GM18873 (cell line): ENCODE results near the gene DPYD.

Source experiments
- ATAC-seq: cut with Tn5 transposase; IDR thresholded peaks from one replicate; pipeline ENCODE4 v1.9.1; 2021; ENCODE audit warnings: mild to moderate bottlenecking, moderate library complexity, moderate number of reproducible peaks; ENCODE audit not compliant: unreplicated experiment, low FRiP score

Gene DPYD

DNA sequence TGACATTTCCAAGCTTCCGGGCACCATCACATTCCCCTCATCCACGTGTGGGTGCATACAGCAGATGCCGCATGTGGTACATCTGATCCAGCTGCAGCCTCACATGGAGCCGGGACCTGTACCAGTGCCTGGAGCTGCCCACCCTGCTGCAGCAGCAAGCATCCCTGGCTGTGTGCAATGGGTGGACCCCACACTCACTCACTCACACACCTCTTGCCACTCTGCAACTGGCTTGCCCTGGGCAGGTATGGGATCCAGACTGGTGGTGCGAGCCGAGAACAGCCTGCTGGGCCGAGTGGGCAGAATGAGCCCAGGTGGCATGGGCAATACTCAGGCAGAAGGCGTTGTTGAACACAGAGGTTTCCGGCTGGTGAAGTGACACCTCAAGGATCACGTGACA, 75.0 kb downstream of the DPYD start:
- no peak for ATAC-seq

DNA sequence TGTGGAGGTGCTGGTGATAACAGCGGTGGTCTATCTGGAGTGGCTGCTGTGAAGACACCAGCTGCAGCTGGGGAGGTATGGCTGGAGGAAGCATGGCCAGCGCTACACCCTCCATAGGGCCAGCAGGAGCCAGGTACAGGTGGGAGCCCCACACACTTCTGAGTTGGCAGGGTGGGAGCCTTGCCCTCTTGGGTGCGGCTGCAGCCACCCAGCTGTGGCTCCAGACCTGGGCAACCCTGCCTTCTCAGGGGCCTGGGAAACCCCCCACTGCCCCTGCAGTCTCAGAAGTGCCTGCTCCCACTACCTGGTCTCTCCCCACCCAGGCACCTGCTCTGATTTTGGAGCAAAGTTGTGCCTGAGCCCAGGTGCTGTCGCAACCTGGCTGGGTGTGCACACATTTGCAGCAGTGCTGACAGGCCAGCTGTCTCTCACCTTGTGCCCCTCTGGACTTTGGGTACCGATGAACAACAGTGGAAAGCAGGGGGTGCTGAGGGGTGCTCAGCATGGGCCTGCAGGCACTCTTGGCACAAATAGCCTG, 76.2 kb downstream of the DPYD start:
- no peak for ATAC-seq

DNA sequence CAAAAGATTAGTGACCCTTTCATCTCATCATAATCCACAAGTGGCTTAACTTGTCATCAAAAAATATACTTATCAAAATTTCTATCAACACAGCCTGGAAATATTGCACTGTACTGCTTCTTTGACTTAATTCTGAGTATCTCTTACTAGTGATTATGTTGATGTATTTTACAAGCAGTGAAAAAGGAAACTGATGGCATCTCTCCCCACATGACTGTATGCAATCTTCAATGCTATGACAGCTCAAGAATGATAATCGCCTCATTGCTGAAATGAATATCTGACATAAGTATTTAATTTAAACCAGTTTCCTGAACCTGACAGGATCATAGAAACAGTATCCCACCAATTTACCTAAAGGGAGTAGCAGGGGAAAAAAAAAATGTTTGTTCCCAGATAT, 79.5 kb downstream of the DPYD start:
- no peak for ATAC-seq

DNA sequence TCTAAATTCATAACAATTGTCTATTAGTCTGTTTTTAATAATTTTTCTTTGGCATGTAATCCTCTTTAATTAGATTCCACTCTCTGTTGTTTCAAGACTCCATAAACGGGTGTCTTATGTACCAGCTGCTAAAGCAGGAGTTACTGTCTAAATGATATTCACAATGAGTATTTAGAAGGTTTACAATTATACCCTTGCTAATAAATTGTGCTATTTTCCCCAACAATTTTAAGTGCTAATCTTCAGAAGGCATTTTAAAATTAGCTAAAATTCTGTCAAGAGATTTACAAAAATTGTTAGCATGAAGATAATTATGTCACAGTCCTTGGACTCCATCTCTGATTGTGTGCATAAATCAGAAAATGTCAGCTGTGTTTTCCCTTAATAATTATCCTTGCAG, 83.7 kb downstream of the DPYD start:
- no peak for ATAC-seq

DNA sequence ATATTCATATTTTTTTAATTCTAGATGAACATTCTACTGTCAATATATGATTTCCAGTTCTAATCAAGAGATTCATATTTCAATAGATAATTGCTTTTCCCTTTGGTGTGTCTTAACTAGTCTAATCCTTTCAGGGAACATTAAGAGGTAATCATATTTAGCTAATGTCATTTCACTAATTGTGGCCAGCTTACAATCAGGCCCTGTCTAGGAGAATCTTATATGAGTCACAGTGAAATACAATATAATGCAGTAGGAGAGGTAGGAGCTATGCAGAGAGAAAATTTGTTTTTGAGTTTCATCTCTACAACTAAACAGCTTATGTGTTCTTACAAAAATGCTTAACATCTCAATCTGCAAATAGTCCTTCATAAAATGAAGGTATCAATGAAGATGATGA, 85.9 kb downstream of the DPYD start:
- ATAC-seq = no peak

DNA sequence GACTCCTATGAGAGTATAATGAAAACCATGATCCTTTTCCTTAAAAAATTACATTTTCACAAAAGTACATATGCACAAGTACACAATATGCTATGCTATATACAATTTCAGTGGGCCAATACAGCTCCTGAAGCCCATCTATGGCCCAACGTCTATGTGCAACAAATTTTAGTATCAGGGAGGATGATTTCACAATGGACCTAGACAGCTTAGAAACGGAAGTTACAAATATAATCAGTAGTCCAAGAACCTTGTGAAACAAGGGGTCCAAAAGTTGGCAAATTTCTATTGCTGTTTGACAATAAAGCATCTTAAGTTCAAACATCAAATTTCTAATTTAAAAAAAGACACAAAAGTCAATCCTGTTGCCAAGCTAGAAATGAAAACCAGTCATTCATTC, 87.0 kb downstream of the DPYD start:
- no peak for ATAC-seq

DNA sequence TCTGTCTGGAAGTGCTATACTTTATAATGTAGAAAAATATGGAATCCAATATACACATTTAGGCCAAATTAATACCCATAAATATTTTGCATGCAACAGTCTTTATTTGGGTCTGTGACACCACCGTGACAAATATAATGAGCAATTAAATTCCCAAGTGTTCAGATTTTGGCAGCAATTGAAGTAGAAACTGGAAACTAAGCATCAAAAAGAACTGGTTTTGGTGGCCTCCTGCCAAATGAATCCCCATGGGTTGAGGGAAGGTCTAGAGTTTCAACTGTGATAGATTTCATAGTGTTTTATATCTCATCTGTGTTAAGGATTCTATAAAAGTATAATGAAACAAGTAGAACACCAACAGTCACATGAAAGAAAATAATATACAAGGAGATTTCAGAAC, 88.4 kb downstream of the DPYD start:
- ATAC-seq = no peak

DNA sequence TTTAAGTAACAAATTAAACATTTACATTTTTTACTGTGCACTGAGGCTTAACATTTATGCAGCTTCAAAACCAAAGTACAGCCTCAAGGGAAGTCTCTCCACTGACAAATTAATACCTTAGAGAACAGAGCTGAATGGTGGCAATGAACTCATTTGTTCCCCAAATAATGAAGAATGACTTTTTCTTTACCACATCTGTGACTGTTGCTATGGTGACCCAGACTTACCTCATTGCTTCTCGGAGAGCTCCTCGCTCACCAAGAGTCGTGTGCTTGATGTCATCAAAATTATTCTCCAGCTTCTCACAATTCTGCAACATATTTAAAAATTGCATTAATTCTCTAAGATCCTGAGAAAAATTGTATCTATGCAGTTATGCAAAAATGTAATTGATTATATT, 92.9 kb downstream of the DPYD start:
- no peak for ATAC-seq

DNA sequence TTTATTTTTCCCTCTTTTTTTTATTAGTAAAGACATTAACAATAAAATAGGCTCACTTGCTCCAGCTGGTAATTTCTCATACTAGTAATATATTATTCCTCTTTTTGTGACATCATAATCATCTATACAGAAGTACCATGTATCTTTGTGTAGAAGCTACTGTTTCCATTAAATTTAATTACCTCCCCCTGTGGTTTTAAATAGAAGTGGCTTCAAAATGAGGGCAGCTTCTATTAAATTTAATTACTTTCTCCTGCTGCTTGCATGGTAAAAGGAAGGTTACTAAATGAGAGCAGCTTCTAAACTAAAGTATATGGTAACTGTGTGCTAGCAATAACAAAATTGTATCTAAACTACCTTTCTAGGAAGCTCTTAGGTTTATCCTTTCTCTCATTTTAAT, 94.0 kb downstream of the DPYD start:
- no peak for ATAC-seq

DNA sequence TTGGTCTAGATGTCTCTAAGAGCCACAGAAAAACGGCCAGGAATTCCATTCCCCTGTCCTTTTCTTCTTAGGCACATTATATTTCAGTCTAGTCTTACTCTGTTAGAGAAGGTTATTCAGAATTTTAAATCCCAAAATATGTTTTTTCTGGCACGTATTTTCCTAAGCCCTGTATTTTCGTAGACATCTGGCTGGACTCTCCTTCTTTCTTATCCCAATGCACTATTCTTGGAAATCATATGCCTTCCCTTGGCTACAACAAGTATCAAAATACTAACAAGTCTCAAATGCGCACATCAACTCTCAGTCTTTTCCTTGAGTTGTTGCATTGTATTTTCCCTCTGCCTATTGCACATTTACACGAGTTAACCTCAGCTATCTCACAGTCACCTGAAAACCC, 96.2 kb downstream of the DPYD start:
- no peak for ATAC-seq

DNA sequence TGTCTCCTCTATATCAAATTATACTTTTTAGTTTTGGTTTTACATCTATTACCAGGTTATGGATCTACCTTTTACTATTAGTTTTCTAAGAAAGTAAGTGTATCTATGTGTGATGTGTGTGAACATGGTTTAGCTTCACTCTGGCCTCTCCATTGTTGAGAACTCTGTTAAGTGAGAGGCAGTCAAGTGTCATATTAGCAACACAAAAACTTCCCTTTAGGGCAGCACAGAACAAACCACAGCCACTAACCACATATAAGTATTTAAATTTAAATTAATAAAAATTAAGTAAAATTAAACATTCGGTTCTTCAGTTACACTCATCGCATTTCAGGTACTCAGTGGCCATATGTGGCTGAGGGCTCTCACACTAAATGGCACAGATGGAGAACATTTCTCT, 96.6 kb downstream of the DPYD start:
- ATAC-seq = no peak

DNA sequence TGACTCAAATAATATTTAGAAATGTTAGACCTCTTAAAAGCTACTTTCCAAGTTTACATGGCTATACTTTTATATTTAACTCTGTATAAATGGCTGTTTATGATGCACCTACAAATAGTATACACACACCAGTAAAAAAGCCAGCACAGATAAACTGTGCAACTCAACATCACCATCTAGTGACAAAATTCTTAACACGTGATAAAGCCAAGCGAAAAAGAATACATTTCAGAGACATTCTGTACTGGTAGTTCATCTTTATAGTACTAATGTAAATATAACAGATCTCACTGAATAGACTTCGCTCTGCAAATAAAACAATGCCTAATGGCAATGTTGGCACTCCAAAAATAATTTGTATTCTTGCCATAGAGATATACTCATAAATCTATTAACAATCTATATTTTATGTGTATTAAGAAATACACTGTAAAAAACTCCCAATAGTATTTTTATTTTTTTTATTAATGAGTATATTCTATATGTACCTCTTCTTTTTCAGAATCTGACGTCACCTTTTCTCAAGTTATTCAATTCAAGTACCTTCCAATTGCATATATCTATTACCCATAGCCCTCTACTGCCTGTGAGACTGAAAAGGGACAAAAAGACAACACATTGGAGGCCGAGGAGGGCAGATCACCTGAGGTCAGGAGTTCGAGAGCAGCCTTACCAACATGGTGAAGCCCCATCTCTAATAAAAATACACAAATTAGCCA, 100.2 kb downstream of the DPYD start:
- no peak for ATAC-seq

DNA sequence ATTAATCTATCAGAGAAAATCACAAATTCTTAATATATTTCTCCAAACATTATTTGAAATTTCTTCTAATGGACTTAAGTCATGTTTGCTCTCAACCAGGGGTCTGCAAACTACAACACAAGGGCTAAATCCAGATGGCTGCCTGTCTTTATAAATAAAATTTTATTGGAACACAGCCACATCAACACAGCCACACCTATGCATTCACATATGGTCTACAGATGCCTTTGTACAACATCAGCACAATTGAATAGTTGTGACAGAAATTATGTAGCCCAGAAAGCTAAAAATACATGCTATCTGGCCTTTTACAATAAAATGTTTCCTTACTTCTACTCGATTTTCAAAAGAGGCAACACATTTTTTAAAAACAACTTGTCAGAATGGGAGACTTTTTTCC, 103.9 kb downstream of the DPYD start:
- no peak for ATAC-seq

DNA sequence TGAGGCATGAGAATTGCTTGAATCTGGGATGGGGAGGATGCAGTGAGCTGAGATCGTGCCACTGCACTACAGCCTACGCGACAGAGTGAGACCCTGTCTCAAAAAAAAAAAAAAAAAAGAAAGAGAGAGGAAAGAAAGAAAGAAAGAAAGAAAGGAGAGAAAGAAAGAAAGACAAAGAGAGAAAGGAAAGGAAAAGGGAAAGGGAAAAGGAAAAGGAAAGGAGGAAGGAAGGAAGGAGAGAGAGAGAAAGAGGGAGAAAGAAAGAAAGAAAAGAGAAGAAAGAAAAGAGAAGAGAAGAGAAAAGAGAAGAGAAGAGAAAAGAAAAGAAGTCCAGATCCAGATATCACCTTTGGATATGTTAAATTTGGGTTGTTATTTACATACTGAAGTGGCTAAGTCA, 106.0 kb downstream of the DPYD start:
- ATAC-seq = no peak

DNA sequence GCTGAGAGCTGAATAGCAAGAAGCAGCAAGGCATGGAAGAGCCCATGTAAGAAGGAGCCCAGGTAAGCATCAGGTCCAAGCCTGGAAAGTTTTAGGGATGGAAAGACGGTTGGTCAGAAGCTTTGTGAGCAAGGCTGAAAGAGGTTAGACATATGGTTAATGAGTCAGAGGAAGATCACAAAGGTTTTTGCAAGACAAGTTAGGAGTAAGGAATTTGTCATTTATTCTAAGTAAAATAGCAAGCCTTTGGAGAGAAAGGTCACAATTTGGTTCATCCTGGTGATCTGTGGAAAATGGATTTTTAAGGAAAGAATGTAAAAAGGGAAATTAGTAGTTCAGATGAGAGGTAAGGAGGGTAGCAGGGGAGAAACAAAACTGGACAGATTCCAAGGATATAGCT, 106.7 kb downstream of the DPYD start:
- ATAC-seq = no peak

DNA sequence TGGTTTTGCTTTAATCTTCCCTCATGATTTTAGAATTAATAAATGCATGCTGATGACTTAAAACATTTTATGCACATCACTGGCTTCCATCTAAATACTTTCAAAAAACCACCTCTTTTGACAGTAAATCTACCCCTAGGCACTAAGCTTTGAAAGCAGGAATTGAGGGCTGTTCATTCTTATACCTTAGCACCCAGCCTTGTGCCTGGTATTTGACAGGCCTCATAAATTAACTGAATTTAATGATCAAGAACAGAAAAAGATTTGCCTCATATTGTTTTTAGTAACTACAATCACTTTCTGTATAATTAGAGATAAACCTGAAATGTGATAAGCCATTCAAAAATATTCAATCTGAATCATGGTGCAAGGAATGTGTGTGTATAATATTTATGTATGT, 108.8 kb downstream of the DPYD start:
- ATAC-seq = no peak

DNA sequence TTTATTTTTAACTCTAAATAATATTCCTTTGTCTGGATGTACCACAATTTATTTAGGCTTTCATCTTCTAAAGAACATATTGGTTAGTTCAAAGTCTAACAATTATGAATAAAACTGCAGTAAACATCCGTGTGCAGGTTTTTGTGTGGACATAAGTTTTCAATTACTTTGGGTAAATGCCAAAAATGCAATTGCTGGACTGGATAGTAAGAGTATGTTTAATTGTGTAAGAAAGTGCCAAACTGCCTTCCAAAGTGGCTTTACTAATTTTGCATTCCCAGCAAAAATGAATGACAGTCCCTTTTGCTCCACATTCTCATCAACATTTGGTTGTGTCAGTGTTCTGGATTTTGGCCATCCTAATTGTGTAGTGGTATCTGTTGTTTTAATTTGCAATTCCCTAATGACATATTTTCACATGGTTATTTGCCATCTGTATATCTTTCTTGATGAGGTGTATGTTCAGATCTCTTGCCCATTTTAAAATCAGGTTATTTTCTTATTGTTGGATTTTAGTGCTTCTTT, 113.8 kb downstream of the DPYD start:
- no peak for ATAC-seq

DNA sequence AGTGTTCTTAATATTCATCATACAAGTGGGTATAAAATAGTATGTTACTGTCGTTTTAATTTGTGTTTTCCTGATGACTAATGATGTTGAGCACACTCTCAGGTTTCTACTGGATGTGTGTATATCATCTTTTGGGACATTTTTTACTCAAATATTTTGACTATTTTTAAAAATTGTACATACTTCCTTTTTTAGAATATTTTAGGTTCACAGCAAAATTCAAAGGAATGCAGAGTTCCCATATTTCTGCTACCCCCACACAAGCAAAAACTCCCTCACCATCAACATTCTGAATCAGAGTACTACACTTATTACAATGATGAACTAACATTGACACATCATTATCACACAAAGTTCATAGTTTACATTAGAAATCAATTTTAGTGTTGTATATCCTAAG, 114.5 kb downstream of the DPYD start:
- ATAC-seq = no peak

DNA sequence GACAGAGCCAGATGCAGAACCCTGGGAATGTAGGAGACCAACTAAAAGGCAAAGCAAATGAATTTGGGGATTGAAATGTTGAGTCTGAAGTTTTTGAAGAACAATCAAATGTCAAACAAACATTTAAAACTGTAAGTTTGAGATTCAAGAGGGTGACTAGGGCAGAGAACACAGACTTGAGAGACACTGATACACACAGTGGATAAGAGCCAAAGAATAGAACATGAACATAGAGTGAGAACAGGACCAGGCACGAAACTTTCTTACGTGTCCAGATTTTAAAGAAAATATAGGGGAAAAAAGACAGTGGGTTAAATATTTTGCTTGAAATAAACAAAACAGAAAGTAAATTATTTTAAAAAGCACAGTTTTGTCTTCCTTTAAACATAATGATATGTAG, 115.7 kb downstream of the DPYD start:
- no peak for ATAC-seq

DNA sequence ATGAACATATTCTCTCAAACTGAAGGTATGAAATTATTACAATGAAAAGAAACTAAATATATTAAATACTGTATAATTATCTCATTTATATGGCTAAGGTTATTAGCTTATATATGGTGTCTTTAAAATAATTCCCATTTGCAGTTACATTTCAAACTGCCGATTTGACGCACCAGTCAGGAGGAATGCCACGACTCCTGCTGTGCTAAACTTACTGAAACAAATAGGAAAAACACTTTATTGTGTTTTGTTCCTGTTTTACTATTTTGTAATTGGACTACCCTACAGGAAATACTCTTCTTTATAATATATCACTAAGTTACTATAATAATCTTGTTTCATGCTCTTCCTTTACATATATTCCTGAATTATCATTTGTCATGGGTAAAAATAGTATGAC, 117.8 kb downstream of the DPYD start:
- ATAC-seq = no peak

DNA sequence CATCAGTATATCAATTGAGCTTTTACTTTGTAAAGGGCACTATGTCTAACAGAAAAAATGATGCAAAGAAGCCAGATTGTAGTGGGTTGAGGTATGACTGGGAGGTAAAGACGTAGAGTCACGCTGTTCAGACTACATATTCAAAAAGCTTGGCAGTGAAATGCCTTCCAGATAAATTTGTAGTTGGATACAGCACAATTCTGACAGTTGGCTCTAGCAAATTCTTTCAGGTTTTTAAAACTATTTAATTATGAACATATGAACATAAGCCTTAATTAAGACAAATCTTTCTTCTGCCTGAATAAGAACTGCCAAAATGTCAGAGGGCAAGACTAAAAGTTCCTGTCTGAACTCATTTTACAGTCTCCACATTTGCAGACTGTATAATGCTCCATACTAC, 118.8 kb downstream of the DPYD start:
- ATAC-seq = no peak

DNA sequence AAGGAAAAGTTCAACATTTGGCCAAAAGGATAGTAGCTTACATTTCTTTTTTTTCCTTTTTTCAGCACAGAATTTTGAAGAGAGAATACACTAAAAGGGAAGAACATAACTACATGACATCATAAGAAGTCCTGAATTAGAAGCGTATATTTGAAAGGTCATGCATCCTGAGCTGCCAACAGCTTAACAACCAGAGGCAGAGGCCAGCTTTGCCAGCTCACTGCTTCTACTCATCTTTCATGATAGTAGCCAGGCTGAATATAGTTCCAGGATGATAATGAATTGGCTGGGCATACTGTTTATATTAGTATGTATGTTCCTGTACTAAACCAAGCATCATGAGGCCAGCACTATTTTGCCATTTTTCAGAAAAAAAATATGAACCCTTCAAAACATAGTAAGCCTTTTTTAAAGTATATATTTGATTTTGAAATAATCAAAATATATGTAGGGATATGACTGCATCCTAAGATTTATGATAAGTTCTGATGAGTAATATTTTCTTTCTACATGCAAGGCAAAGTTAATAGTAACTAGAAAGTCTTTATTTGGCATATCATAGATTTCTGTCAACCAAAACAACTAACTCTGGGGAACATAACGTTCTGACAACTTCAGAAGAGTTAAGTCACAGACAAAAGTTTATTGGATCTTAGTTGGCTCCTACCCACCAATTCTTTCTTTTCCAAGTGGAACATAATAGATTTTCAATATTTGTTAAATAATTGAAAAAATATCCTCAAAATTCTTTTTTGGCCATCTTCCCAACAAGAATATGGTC, 123.2 kb downstream of the DPYD start:
- ATAC-seq = no peak
